GM19467 (cell line): ENCODE data around the gene PDE11A.

Source experiments
- ATAC-seq: cut with Tn5 transposase; IDR thresholded peaks from one replicate; pipeline ENCODE4 v1.9.1; 2021; ENCODE audit warnings: mild to moderate bottlenecking, moderate library complexity; ENCODE audit not compliant: unreplicated experiment

The PDE11A gene

DNA sequence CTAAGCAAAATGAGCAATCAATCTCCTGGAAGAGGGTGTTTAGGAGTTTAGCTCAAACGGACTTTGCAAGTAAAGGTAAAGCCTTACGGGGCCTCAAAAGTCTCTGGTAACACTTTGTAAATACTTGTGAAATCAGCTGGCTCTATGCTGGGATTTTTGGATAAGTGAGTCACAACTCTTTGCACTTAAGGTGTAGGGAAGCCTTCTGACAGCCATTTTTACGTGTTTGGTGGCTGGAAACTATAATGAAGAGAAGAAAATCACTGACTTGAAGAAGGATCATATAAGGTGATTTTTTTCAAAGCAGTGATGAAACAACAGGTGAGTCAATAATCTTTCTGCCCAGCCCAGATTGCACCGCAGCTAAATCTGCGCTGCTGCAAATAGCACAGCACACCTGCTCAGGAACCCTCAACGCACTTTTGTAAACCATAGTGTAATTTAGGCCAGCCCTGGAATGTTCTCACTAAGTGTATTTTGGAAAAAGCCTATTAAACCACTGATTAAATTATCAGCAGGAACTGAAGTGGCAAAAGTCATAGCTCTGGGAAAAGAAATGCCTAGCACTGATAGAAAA is 461.2 kb downstream of the PDE11A start:
- ATAC-seq = no peak

DNA sequence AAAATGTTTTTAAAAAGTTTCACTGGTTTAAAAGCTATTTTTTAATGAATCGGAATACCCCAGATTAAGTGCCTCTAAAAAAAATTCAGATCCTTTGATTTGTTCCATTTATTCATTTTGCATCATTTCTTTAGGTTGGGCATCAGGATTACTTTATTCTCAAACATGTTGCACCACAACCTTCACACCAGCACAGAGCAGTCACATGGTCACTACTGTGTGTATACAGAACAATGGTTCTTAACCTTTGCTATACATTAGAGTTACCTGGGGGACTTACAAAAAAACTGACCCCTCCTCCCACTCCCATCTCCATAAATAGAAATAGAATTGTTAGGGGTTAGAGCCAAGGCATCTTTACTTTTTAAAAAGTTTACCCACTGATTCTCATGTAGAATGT is 461.8 kb downstream of the PDE11A start:
- ATAC-seq = no peak

DNA sequence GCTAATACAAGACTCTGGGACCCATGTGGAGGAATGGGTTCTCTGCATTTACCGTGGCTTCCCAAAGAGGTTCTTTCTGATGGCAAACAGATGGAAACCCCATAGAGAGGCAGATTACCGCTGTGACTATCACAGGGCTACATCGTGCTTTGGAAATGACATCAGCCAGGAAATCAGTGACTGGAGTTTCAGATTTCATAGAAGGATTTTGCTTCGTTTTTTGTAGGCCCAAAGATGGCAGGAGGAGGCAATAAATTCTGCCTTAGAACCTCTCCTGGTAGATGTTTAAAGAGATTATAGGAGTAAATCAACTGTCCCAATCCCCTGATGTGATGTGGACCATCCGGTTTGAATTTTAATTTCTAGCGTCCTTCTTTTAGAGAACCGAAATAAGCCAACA is 465.9 kb downstream of the PDE11A start:
- ATAC-seq = no peak

DNA sequence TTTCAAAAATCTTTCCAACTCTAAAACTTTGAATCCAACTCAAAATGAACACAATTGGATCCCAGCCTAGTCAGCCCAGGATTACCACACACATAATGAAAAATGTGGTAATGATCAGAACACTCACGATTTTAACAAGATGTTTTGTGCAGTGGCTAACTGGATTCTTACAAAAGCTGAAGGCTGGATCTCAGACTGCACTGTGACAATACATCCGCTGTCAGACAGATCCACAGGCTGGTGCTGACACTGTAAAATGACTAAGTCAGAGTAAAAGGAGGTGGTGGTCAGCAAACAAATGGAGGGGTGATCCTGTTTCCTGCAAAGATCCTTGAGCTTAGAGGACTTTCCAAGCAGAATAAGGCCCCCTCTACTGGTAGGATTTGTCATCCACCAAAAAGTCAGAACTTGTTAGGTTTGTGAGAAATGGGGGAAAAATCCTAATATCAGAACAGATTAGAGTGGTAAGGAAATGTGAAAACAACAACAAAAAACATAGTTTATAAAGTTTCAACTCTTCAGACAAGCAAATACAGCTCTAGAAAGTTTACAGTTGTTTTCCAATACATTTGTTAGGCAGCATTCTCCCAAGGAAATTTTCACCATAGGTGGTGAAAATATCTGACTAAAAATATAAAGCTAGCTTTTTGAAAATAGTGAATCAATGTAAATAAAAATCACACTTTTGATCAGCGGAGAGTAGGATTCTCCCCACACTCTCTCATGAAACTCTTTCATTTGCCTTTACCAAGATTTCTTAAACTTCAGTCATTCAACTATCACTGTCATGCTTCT is 468.1 kb downstream of the PDE11A start:
- ATAC-seq = no peak

DNA sequence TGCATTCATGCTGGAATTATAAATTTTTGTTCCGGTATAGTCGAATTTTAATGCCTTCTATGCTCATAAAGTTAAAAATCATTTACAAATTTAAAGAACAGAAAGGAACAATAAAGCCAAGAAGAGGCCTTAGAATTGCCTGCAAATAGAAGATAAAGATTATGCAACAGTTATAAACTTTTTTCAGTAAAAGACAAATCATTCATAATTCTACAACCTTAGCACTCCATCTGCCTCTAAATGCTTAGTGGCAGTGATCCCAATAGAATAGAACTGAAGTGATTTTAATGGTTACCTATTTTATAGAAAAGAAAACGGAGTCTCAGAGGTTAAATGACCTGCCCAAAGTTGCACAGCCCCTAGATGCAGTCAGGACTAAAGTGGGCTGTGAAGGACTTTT is 468.8 kb downstream of the PDE11A start:
- ATAC-seq = no peak

DNA sequence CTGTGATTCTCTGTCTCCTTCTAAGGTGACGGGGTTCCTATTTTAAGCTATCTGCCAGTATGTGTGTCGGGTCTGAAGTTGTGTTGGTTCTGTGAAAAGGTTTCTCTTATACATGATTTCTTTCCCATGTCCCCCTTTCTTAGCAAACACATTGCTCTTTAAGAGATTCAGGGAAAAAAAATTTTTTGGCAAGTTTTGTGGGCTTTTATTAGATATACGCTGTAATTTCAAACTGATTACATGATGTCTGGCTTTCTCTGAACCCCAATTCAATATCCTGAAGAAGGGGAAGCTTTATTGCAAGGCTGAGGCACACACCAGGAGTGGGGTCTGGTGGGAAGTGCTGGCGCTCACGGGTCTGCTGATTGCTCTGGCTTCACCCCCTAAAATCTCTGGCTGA is 469.4 kb downstream of the PDE11A start:
- ATAC-seq = no peak

DNA sequence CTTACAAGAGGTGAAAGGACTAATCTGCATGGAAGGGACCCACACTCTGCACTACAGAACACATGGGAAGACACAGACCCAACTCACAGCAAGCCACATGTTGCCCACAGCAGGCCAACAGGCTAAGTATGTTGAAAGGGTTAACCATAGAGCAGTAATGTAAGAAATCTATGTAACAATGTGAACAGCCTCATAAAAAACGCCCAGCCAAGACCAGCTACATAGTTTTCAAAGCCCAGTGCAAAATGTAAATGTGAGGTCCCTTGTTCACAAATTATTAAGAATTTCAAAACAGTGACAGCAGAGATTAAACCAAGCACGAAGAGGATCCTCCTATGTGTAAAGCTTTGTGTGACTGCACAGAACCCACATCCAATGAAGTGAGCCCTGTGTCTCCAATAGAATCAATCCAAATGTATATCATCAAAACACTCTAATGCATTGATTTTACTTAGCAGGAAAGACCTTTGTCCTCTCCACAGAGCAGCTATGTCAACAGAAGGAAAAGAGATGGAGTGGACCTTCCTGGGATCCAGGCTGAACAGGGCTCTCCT is 469.9 kb downstream of the PDE11A start:
- ATAC-seq = no peak

DNA sequence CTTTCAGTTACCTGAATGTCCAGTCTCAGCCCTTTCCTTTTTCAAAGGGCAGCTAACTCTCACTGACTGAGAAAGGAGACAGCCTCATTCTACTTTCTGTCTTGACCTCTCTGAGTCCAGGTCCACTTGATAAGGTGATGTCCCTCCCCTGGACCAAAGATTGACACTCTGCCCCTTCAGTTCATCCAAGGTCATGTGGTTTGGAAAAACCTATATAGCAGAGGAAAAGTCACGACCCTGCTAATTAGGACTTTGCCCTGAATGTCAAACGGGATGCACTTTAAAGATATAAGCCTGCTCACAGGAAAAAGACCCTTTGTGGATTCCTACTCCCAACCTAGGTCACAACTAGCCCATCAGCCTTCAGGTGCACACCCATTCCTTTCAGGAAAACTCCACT is 471.7 kb downstream of the PDE11A start:
- ATAC-seq = no peak

DNA sequence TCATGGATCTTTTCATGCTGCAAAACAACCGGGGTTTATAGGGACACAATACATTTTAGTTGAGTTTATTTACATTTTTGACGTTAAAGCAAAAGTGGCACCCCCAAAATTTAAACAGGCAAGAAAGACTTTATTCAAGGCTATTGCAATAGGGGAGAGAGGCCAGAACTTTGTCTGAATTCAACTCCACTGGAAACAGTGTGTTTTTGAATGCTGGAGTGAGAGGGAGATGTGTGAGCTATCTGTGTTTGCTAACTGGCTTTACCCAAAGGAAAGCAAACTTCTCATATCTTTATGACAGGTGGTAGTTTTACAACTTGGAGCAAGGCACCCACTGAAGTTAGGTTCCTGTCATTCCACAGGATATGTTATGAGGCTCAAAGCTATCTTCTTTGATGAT is 472.6 kb downstream of the PDE11A start:
- ATAC-seq = no peak

DNA sequence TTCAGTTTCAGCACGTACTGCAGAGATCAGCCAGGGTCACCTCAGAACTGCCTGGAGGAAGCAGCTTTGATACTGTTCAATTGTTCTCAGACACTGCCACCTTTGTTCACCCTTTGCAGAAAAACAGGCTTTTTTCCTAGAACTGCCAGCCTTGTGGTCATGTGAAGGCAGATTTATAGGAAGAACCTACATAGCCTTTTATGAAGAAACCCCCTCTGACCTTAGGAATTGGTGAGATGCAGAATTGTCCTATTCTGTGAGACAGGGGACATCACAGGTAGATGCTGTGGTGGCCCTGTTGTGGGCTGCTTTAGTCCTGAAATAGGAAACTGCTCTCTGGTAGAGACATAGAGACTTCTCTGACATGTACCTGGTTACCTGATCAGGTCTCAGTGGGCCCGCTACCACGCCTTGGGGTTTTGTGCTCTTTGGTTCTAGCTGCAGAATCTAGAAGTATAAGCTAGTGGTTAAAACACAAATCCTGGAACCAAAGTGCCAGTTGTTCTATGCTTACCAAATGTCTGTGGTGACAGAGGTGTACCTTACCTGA is 473.4 kb downstream of the PDE11A start:
- ATAC-seq = no peak

DNA sequence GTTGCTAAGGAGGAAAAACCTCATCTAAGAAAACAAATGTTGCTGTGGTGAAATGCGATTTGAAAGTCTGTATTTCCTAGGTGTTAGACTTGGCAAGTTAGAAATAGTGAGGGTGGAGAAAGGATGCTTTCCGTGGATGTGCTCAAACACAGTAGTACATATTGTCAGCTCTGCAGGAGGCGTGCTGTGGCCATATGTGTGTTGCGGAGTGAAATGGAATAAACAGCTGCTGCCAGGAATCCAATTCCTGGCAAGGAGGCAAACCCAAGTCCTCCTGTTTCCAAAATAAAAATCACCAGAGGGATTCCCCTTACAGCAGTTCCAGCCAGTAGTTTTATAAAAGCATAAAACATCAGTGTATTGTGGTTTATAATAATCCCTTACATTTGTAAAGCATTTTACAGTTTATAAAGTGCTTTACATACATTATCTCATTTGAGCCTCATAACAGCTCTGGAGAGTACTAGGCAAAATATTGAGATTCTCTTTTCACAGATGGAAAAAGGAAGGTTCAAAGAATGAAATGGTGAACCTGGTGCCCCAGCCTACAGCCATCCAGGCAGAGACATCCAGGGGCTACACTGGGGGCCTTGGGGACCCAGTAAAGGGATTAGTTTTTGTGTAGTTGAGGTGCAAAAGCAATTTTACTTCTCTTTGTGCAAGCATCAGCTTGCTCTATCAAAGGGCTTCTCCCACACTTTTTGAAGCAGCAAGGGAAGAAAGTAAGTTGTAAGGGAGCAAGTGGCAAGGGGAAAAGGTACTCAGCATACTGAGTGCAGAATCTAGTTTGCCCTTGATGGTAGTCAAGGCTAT is 474.0 kb downstream of the PDE11A start:
- no peak for ATAC-seq

DNA sequence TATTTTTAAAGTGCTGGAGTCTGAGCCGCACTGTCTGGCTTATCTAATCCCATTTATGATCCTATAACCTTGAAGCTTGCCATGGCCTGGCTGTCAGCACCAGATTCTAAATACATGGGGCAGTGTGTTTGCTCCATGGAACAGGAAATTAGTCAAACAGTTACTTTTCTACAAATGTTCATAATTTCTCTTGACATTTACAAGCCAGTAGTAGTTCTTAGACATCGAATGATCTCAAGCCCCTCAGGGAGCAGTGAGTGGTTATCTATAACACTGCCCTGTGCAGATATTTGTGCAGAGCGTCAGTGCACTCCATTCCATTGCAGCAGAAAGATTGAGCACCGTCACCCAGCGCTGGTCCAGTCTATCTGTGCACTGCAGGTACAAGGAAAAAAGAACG is 474.8 kb downstream of the PDE11A start:
- no peak for ATAC-seq

DNA sequence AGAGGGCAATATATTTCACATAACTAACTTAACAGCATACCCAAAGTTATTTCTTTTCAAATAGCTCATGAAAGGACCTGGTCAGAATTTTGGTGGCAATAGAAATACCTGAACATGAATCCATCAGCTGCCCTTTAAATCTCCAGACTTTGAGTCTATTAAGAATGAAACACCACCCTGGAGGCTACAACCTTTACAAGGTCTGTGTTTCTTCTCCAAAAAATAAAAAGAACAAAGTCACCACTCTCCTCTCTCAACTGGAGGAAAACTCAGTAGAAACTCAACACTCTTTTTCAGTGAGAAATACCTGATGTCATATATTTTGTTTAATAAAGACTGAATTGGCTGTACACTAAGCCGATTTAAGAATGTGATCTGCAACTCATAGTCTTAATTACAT is 475.7 kb downstream of the PDE11A start:
- ATAC-seq = no peak

DNA sequence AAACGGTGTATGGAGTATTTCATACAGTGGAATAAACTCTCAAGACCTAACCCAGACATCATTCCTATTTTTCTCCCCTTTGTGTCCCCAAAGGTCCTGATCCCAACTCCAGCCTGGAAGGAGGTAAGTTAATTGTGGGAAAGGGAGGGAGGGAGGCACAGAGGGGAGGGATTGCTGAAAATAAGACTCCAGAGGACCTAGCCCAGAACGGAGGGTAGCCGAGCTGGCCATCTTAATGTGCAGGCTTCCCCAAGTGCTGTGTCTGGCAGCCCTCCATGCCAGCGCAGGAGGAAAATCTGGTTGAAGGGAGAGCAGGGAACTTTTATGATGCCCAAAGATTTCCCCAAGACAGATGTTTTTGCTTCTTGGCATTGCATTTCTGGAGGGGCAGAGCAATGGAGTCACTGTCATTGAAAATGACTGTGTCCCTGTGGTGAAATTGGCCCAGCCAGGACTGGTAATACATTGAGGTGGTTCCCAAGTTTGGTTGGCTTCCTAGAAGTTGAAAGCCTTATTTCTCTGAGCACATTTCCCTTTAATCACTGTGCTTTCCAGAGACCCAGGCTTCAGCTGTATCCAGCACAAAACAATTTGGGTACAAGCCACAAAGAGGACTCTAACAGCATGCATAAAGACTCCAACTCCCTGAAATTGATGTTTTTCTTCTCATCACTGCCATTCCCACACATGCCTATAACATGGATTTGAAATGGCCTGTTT is 477.3 kb downstream of the PDE11A start:
- ATAC-seq = no peak

DNA sequence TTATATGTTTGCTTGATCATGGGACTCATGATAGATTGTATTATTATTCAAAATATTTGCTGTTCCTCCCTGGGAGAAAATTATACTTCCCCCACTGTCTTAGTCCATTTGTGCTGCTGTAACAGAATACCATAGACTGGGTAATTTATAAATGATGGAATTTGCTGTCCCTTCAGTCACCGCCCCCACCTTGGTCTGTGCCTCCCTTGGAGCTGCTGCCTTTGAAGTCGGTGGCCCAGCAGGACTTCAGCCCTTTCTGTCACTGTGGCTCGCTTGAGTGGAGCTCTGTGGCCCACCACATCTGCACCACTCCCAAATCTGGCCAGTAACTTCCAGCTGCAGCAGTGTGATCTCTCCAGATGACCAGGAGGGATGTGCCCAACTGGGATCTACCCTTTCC is 479.2 kb downstream of the PDE11A start:
- ATAC-seq = no peak

DNA sequence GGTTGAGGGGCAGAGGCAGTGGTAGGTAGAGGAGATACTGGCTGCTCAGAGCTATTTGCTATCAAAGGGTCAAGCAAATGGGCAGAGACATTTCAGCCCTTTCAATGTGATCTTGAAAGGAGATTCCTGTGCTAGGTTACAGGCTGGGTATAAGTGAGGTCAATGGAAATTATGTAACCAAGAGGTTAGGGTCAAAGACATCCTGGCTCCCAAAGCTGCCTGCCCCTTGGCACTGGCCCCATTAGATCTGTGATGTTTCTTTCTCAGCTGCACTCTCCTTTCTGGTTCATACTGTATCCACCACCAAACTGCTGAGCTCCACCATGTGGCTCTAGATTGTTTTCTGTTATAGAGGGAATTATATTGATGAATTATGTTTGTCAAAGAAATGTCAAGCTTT is 479.6 kb downstream of the PDE11A start:
- no peak for ATAC-seq

DNA sequence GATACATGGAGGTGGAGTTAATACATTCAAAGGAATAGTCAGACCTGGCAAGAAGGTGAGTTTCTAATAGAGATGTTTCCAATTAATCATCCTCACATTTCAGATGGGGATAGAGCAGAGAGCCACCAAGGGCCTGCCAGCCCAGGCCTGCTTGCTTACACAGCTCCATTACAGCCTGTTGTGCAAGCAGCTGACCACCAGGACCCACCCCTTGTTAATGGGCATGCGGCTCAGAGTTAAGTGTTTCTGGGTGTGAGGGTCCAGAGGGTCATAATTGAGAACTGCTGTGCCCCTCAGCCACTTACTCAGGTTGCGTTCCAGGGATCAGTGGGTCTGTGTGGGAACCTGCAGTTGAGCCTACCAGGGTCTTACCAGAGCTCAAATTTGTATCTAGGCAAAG is 480.2 kb downstream of the PDE11A start:
- no peak for ATAC-seq

DNA sequence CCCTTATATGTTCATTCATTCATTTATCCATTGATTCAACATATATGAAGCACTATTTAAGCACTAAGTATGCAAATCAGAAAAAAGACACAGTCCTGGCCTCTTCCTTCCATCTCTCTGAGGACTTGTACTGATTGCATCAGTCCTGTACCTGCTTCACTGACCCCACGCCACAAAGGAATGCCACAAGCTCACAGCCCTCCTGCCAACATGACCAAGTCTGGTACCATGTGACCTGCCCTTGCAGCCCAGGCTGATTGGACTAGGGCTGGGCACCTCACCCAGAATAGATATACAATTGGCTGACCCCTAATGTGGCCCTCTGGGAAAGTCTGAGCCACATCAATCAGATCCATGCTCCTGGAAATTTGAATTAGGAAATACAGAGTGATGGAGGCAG is 483.4 kb downstream of the PDE11A start:
- no peak for ATAC-seq

DNA sequence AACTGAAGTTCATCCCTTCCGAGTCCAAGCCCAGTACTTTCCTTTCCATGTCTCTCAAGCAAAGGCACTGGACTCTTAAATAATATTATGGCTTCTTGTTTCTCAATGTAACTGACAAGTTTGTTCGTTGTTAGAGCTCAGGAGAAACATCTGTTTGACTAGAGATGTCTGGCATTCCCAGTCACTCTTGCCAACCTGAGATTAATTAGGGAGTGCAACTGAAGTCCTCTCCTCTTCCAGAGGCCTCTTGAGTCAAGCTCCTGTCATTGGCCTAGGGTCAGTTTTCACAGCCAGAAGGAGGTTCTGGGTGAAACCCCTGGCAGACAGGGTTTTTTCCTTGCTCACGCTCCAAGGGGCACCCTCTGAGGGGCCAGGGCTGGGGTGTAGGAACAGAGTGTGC is 483.9 kb downstream of the PDE11A start:
- no peak for ATAC-seq

DNA sequence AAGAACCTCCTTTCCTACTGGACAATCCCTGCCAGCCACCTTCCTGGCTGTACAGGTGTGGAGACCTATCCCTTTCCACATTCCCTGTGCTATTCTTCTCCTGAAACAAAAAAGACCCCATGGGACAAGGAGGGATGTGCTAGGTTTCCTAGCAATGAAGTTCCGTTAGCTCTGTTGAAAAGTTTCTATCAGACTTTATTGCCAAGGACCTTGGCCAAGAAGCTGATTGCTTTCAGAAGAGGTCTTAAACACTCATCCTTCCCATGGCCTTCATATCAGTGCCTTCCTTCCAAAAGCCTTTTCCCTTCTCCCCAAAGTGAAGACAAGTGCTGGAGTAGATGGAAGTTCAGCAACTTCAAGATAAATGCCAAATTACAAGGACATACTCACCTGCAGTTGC is 485.2 kb downstream of the PDE11A start:
- no peak for ATAC-seq

DNA sequence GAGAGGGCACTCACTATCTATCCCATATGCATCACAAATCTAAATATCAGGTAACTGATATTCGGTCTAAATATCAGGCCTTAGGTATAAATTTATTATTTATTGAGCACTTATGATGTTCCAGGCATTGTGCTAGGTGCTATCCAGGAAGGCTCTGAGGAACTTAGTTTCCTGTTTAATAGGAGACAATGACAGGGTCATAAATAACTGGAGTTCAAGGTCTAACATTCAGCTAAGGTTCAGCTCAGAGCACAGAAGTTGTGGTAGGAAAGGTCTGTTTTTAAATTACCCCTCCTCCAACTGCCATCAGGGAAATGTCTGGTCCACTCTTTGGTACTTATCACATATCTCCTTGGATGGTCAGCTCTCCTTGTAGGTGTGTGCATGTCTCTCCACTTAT is 486.4 kb downstream of the PDE11A start:
- ATAC-seq = no peak
